Lower leg skin (tissue), 3 donors: ENCODE results near the gene PDZRN4.

Experiments used
- POLR2A ChIP-seq, 2 donors: fragments of 450-650 bp; IDR thresholded peaks; one replicate each; pipeline ENCODE4 v1.6.1; 2016 to 2017; ENCODE audit warnings: antibody characterized with exemption in 2 of 2, mild to moderate bottlenecking in 1 of 2, moderate library complexity in 1 of 2
- TF ChIP-seq, protein P1 (sequence below), 3 donors: fragments of 450-650 bp; IDR thresholded peaks; one replicate each; pipeline ENCODE4 v1.5.1; 2016; ENCODE audit warnings: antibody characterized with exemption in 3 of 3, mild to moderate bottlenecking in 3 of 3, moderate library complexity in 2 of 3

DNA sequence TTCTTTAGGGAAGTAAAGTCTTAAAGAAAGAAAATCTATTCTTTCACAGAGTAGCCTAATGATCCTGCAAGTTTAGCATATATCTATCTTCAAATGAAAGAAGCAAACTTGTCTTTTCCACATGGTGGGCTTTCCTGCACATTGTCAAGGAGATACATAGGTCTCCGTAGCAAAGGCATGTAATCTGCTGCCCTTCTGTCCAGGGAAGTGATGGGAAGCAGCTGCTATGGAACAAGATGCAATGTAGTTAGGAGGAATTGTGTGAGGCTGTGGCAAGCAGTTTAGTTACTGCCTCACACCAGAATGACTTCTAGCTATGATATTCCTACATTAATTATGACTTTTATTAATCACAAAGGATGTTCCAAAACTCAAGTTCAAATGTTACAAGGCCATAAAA is 174.4 kb downstream of the PDZRN4 start:
- TF ChIP-seq, protein P1, sequence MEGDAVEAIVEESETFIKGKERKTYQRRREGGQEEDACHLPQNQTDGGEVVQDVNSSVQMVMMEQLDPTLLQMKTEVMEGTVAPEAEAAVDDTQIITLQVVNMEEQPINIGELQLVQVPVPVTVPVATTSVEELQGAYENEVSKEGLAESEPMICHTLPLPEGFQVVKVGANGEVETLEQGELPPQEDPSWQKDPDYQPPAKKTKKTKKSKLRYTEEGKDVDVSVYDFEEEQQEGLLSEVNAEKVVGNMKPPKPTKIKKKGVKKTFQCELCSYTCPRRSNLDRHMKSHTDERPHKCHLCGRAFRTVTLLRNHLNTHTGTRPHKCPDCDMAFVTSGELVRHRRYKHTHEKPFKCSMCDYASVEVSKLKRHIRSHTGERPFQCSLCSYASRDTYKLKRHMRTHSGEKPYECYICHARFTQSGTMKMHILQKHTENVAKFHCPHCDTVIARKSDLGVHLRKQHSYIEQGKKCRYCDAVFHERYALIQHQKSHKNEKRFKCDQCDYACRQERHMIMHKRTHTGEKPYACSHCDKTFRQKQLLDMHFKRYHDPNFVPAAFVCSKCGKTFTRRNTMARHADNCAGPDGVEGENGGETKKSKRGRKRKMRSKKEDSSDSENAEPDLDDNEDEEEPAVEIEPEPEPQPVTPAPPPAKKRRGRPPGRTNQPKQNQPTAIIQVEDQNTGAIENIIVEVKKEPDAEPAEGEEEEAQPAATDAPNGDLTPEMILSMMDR (IDR thresholded peaks at IDR 0.05): no peak
- no peak for TF ChIP-seq POLR2A (IDR thresholded peaks at IDR 0.05)
